NB4 (cell line): ENCODE data around the gene FLOT2.

Experiments used
- CTCF ChIP-seq: IDR thresholded peaks from one replicate; pipeline ENCODE4 v1.5.1; 2012; ENCODE audit warnings: low read depth, low read length
- MYC ChIP-seq: IDR thresholded peaks from 2 replicates; pipeline ENCODE4 v1.6.1; 2011; ENCODE audit warnings: low read depth, low read length

GRCh38 chr17:28834420-28834819, 63.1 kb downstream of the FLOT2 start:
- no peak for TF ChIP-seq CTCF
- no peak for TF ChIP-seq MYC
